ENCODE data around the gene C8G. TPM values are rescaled to one million over a fixed set of nuclear protein-coding genes. Genes with fewer than 3 reads are reported as not detected.

Gene C8G
- total and polyA plus RNA-seq, 2 of the 8 experiments (the other 6 are each of a cell fraction or from before 2014, with no cell fraction given) = 0.62 to 0.80 TPM

- TF ChIP-seq TCF12 (IDR thresholded peaks at IDR 0.05; ENCODE audit: low read depth, low read length) (no peak), BACH1 (IDR thresholded peaks at IDR 0.05; ENCODE audit: low read length) (no peak), RNF2 (IDR thresholded peaks at IDR 0.05; ENCODE audit: borderline replicate concordance, low read depth, low read length, missing control alignments, poor library complexity, severe bottlenecking) (no peak), EZH2 (IDR thresholded peaks at IDR 0.05; ENCODE audit: low read depth, low read length, severe bottlenecking) (no peak), ATF3 (IDR thresholded peaks at IDR 0.05; ENCODE audit: insufficient read depth, low read depth, low read length) (no peak)
These were observed 43.4 kb upstream of the C8G start (continued) for GRCh38 chr9:136901516-136902258.
